ENCODE measurements around the gene TBX5.
"Not testable (repeated sequence)": the region's sequence is repeated elsewhere in the genome, so short reads cannot be mapped to it uniquely, and the experiment has no call there.

TBX5 gene

DNA sequence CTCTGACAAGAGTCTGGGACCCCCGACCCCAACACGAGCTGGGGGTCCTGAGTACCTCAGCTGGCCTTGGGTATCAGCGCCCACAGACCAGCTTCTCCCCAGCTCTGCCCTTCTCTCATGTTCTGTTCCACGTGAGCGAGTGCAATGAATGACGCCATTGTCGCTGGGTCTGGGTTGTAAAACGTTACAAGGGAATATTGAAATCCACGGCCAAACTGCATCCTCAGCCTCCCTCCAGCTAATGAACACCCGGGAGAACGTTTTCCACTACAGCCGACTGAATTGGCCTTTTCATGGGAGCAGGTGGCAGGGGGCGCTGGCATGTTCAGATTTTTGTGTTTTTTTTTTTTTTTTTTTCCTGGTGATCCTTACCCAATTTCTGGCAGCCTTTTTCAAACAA, 34.7 kb downstream of the TBX5 start:
- DNase-seq: no peak

DNA sequence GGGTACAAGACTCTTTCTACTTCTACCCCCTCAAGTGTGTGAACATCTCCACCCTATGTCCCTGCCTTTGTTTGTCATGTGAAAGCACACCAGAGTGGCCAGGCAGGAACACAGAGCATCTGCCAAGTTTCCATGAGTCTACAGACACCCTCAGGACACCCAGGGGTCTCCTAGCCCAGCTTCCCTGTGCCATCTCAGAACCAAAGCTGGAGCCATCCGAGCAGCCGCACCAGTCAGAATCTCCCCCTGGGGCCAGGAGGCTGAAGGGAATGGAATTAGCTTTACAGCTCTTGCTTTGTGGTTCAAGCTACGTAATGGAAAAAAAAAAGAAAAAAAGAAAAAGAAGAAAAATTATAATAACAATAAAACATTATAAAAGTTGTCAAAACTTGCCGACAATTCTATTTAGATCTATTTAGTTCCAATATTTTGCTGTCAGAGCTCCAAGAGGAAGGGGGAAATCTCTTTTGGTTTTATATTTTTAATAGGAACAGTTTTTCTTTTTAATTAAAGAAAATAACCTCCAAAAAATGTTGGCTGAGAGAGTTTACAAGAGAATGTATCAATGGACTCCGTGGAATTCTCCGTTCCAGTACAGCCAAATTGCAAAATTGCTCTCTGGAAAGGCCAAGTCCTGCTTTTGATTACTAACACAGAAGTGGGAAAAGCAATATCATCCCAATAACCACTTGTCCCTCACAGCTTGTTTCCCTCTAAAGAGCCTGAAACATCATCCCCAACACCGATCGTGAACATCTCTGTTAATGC, 37.1 kb downstream of the TBX5 start:
- no peak for DNase-seq

DNA sequence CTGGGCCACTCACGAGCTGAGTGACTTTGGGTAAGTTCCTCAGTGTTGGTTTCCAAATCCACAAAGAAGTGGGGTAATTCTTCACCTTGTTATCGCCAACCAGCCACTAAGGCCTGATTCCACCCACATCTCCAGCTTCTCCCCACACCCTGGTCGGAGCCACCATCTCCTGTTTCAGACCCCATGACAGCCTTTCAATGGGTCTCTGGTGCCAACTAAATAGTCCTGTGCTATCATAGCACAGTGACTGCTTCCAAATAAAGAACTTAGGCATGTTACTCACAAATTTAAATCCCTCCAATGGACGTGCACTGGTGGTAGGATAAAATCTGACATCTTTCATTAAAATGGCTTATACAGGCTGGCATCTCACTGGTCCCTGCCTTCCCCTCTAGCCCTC, 44.0 kb downstream of the TBX5 start:
- no peak for DNase-seq

DNA sequence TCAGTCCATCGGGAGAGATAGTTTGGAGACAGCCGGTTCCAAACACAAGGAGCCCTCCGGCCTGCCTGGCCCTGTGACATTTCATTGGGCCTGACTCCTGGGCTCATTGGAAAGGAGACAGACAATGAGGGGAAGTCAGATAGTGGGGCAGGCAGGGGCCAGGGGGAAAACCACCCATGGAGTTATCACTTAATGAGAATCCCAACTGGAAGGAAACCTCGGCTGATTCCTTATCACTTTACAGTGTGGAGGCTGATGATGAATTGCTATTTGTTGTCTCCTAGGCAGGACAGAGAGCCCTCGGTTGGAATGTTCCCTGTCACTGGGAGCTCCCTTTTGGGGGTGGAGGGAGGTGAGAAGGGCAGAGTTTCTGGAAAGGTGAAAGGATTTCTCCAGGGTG, 44.4 kb downstream of the TBX5 start:
- no peak for DNase-seq

GRCh38 chr12:114360485-114360884, 45.5 kb downstream of the TBX5 start:
- DNase-seq: no peak

GRCh38 chr12:114355389-114356088, 50.4 kb downstream of the TBX5 start:
- DNase-seq: no peak

GRCh38 chr12:114349239-114349638, 56.7 kb downstream of the TBX5 start:
- not testable (repeated sequence) for DNase-seq

GRCh38 chr12:114347861-114348260, 58.1 kb downstream of the TBX5 start:
- no peak for DNase-seq

DNA sequence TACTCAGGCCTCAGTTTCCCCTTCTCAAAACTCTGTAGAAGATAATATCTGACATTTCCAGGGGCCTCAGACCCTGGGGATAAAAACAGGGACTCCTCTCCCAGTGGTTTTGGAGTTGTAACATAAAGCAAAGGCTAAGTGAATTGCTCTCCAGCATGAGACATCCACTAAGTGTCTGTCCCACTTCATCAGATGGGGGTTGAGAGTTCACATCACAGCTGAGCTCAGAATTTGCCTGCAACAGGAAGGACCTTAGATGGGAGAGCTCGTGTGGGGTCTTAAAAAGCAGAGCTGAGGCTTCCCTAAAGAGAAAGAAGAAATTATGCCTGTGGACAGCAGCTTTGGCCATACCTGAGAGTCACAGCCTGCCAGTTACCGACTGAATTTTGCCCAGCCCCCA, 61.1 kb downstream of the TBX5 start:
- no peak for DNase-seq

- DNase-seq: no peak
These were observed 61.7 kb downstream of the TBX5 start for GRCh38 chr12:114344303-114344663.

DNA sequence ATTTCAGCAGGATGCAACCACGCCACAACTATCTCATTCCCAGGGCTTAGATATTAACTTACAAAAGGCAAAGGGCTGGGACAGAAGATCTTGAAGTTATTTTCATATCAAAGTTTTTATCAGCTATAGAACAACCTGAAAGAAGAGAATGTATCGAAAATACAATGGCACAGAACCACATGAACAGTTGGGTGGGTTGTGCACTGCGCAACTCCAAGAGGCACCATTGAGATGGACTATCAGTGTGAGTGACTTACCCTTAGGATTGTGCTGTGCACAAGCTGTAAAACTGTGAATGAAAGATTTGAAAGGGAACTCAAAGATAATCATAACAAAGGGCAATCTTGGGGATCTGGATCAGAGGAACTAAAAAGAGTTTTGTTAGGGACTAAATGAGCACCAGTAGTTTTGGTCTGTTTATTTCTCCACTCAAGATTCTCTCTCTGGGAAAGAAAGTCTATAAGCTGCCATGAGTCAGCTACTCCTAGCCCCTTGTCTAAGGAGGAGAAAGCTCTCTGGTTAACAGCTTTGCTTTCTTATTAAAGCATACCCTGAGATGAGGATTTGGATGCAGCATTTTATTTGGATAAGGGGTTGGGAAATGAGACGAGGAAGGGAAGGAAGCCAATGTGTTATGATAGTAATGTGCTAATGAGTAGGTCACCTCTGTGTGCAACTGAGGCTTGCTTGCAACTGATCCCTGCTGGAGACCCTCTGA, 62.2 kb downstream of the TBX5 start:
- DNase-seq: no peak

GRCh38 chr12:114342656-114343055, 63.3 kb downstream of the TBX5 start:
- DNase-seq: no peak

- no peak for DNase-seq
These were observed 64.3 kb downstream of the TBX5 start for GRCh38 chr12:114341635-114342034.

DNA sequence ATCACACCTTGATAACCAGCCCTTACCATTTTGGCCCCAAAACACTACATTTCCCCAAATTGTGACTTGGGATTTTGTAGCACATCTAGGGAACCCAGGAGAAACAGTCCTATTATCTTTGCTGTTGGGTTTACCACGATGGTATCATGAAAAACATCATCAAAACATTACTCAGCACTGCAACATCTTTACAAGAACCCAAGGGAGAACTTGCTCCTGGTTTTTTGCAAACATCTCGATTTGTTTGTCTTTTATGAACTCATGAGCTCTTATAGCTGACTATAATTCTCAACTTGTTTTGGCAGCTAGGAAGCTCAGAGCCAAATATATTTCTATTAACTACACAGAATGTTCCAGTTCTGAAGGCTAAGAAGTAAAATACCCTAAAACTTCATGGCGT, 65.7 kb downstream of the TBX5 start:
- DNase-seq: no peak

DNA sequence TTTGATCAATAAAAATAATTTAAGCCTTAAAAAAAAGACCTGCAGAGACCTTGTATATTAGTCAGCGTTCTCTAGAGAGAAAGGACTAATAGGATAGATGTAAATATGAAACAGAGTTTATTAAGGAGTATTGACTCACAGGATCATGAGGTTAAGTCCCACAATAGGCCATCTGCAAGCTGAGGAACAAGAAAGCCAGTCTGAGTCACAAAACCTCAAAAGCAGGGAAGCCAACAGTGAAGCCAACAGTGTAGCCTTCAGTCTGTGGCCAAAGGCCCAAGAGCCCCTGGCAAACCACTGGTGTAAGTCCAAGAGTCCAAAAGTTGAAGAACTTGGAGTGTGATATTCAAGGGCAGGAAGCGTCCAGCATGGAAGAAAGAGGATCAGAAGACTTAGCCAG, 66.3 kb downstream of the TBX5 start:
- DNase-seq: no peak

GRCh38 chr12:114335607-114336006, 70.3 kb downstream of the TBX5 start:
- DNase-seq: no peak

GRCh38 chr12:114334395-114334794, 71.5 kb downstream of the TBX5 start:
- no peak for DNase-seq

- DNase-seq: no peak
These were observed 77.7 kb downstream of the TBX5 start for GRCh38 chr12:114328292-114328691.

DNA sequence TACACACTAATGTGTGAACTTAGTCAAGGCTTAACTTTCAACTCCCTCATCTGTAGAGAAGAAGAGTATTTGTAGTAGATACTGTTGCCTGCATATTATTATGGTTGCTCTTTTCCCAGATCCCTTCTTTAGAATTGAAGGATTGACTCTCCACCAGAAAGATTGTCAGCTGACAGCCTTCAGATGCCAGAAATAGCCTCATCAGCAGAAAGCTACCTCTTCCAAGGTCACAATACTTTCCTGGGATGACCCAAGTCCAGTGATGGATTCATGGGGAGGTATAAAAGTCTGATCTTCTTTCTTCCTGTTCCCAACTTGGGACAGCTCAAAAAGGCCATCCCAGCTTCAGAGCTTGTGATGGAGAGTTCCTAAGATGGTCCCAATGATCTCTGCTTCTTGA, 78.2 kb downstream of the TBX5 start:
- DNase-seq: no peak

DNA sequence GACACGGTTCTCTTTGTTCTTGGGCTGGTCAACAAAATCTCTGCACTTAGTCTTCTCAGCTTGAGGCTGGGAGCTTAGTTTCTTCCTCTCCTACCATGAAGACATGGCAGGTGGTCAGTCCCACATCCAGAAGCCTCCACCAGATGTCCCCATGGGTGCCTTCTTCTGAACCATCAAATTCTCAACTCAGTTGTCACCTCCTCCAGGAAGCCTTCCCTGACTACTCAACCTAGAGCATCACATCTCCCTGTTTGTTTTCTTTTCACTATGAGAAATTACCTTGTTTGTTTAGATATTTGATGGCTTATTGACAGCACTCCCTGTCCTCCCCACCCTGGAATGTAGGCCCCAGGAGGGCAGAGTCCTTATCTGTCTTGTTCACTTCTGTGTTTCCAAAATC, 84.4 kb downstream of the TBX5 start:
- no peak for DNase-seq

- DNase-seq: no peak
These were observed 85.0 kb downstream of the TBX5 start for GRCh38 chr12:114320968-114321367.

DNA sequence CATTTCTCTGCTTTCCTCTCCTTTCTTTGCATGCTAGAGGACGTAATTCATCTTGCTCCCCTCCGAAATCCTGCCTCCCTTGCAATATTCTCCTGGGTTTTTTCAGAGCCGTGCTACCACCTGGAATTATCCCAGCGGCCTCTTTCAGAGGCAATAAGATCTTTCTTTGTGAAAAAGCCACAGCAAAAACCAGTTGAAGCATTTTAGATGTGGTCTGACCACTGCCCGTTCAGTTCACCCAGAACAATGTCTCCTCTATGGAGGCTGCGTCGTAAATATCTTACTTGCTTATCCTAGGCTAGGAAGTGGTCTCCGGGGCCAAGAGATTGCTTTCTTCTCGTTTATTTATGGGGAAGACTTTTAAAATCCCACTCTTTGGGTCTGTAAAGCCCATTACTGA, 85.8 kb downstream of the TBX5 start:
- DNase-seq: no peak

GRCh38 chr12:114319422-114319821, 86.5 kb downstream of the TBX5 start:
- no peak for DNase-seq

GRCh38 chr12:114318984-114319383, 87.0 kb downstream of the TBX5 start:
- no peak for DNase-seq
